GM19452 (cell line): ENCODE results near the gene FGF22.
"Not testable (repeated sequence)": the region's sequence is repeated elsewhere in the genome, so short reads cannot be mapped to it uniquely, and the experiment has no call there.

Experiments
- ATAC-seq: cut with Tn5 transposase; IDR thresholded peaks from one replicate; pipeline ENCODE4 v1.9.1; 2021; ENCODE audit not compliant: unreplicated experiment

FGF22 gene

DNA sequence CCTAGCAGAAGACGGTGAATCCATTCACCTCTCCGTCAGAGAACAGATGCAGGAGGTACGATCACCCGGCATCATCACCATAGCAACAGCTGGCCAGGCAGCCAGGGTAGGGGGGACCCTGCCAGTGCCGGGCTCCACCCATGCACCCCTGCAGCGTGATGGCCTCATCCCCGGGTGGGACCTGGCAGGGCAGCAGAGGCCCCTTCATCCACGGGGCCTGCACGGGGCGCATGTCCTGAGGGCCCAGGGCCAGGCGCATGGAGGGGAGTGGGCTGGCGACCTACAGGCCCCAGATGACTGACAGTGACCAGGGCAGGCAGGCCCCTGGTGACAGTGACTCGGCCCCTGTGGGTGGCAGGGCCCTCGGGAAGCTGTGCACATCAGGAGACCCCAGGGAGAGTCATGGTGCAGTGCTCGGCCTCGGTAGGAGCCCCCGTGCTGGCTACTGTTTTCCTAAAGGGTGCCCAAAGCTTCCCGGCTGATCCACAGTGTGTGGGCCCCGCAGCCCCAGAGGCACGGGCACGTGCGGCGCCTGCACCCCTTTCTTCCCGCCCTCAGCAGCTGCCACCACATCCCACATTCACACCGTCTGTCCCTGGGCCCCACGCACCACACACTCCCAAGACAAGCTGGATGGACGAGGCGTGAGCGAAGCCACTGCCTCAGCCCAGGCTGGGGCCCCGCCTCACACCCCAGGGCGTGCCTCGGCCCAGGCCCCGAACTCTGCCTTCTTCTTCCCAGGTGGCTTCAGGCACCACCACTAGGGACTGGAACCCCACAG is 18.6 kb downstream of the FGF22 start:
- ATAC-seq: no peak

DNA sequence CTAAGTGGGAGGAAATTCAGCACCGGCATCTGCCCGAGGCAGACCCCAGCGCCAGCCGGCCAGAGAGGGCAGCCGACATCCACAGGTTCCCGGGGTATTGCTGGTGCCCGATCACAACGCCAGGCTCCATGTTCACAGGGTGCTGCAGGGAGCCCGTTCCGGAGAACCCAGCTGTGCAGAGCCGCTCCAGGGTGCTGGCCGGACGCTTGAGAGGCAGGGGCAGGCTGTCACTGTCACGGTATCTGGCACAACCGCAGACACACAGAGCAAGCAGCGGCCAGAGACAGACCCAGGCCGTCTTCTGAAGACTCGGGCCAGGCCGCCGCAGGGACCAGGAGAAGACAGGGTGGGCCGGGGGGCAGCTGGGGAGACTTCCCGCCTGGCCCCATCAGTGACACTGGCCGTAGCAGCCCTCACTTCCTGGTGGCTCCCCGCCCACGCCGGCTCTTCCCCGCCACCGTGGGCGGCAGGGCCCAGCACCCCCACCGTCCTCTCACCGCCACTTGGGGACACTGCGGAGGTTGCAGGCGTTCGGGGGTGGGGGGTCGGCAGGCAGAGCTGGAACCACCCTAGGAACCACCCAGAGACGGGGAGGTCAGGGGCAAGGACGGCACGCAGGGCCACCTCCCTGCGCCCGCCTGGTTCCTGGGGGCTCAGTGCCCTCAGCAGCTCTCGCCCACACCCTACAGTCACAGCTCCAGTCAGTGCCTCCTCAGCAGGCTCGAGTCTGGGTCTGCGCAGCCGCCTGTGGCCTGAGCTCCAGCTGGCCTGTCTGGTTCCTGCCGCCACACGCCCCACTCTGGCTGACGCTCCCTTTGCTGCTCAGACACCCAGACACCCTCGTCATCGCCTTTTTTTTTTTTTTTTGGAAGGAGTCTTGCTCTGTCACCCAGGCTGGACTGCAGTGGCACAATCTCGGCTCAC is 19.5 kb downstream of the FGF22 start:
- no peak for ATAC-seq

DNA sequence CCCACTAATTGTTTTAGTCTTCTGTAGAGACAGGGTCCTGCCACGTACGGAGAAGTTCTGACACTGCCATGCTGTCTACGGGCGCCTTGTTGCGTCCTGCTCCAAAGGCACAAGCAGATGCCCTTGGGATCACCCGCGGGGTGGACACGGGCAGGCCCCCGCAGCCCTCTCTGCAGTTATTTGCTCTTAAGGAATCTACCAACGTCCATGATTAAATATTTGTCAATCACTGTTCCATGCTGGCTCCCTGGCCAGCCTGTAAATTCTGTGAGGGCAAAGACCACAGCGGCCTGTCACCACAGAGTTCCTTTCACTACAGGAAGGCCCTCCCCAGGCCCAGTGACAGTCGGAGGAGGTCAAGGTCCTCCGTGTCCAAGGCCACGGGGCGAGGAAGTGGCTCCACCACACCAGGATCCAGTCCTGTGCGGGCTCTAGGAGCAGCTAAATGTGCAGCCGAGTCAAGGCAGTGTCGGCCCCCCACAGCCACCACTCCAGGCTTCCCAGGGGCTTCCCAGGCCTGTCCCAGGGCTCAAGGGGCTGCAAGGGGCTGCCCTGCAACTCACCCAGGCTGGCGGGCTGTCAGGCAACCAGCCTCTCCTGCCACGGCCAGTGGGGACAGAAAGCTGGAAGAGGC is 21.2 kb downstream of the FGF22 start:
- ATAC-seq: no peak

DNA sequence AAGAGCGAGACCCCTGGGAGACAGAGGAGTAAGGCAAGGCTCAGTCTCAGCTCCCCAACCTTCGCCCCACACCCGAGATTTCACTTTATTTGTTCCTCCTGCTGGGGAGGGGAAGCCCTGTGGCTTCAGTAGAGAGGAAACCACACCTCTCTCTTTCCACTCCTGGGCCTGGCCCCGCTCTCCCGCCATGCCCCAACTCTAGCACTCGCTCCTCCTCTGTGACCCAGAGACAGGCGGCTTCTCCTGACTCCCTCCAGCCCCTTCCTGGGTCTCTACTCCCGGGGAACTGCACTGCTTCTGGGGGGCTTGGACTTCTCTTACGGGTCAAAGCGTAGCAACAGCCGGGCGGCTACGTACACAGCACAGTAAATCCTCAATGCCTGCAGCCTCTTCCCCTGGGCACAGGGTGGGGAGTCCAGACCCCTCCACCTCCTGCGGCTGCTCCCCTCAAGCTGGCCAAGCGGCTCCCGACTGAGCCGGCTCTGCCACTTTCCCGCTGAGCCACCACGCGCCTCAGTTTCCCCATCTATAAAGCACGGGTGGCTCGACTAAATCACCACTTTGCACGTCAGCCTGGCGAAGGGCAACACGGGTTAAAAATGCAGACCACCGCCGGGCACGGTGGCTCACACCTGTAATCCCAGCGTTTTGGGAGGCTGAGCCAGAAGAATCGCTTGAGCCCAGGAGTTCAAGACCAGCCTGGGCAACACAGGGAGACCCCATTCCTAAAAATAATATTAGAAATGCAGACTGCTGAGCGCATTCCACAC is 21.9 kb downstream of the FGF22 start:
- no peak for ATAC-seq

GRCh38 chr19:662207-662961 is 22.7 kb downstream of the FGF22 start:
- no peak for ATAC-seq

DNA sequence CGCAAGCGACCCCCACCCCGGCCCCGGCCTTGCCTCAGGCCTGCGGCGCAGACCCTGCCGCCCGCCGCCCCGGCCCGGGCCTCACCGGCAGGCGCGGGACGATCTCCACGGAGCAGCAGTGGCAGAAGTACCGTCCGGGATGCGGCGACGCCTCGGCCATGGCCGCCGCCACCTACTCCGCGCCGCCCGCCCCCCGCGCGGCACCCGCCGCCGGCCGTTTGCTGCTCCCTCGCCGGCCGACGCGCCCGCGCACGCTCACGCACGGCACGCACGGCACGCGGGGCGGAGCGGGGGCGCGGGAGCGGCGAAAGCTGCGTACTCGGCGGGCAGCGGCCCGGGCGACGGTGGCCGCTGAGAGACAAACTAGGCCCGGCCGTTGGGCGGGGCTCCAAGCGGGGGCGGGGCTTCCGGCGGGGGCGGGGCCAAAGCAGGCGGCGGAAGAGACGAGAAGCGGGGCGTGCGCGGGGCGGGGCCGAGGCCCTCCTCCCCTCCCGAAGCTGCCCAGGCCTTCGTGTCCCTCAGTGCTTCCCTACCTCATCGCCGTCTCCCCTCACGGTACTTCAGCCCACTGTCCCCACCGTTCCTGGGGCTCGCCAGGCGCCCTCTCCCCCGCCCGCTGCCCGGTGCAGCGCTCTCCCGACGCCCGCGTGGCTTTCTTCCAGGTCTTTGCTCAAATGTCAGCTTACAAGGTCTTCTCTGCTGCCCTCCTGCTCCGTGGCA is 23.4 kb downstream of the FGF22 start, which contains the start of gene RNF126:
Gene RNF126, minus strand, starts transcription at position 253 of the 720 bp plus-strand sequence. Its CDS starts 93 bp downstream, at position 160.
- no peak for ATAC-seq

- no peak for ATAC-seq
Observed at GRCh38 chr19:663682-664117, 24.0 kb downstream of the FGF22 start.

- no peak for ATAC-seq
Observed at GRCh38 chr19:664913-665443, 25.3 kb downstream of the FGF22 start.

DNA sequence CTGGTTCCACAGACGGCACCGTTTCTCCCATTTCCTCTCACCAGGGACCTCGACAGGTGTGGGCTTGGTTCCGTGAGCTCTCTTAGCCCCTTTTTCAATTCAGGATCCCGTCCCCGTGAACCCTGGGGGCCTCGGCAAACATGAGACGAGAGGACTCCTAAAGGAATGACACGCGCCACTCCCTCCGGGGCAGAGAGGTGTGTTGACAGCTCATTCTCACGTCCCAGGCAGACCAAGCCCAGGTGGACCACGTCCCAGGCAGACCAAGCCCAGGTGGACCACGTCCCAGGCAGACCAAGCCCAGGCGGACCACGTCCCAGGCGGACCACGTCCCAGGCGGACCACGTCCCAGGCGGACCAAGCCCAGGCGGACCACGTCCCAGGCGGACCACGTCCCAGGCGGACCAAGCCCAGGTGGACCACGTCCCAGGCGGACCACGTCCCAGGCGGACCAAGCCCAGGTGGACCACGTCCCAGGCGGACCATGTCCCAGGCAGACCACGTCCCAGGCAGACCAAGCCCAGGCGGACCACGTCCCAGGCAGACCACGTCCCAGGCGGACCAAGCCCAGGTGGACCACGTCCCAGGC is 27.4 kb downstream of the FGF22 start:
- not testable (repeated sequence) for ATAC-seq

- not testable (repeated sequence) for ATAC-seq
Observed at GRCh38 chr19:668675-669434, 29.2 kb downstream of the FGF22 start.

DNA sequence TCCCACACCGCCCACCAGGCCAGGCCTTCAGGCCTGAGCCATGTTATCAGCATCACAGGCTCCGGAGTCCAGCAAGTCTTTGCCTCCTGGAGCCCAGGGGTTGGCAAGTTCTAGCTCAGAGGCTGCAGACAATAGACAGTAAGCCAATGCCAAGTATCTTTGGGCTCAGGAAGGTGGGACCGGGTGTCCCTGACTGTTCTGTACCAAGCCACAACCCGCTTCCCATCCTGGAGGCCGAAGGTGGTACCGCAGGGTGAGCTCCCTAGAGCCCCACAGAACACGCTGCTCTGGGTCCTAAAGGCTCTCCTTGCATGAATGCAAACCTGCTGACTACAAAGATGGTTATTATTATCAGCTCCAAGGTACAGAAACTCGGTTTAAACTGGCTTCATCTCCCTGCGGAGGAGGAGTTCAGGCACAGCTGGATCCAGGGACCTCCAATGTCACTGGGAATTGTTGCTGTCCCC is 31.0 kb downstream of the FGF22 start:
- ATAC-seq: no peak

- no peak for ATAC-seq
Observed at GRCh38 chr19:674282-675151, 34.8 kb downstream of the FGF22 start.

DNA sequence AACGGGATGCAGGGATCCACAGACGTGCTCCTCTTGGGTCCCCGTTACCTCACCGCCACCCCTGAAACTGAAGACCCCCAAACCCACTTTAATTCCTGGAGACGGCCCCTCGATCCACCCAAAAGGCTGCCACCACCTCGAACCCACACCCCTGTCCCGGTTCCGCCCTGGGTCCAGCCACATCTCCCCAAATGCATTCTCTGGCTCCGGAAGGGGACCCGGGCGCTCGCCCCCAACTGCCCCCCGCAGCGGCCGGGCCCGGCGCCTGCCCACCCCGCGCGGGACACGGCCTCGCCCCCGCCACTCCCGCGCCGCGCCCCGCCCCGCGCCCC is 36.3 kb downstream of the FGF22 start:
- no peak for ATAC-seq

DNA sequence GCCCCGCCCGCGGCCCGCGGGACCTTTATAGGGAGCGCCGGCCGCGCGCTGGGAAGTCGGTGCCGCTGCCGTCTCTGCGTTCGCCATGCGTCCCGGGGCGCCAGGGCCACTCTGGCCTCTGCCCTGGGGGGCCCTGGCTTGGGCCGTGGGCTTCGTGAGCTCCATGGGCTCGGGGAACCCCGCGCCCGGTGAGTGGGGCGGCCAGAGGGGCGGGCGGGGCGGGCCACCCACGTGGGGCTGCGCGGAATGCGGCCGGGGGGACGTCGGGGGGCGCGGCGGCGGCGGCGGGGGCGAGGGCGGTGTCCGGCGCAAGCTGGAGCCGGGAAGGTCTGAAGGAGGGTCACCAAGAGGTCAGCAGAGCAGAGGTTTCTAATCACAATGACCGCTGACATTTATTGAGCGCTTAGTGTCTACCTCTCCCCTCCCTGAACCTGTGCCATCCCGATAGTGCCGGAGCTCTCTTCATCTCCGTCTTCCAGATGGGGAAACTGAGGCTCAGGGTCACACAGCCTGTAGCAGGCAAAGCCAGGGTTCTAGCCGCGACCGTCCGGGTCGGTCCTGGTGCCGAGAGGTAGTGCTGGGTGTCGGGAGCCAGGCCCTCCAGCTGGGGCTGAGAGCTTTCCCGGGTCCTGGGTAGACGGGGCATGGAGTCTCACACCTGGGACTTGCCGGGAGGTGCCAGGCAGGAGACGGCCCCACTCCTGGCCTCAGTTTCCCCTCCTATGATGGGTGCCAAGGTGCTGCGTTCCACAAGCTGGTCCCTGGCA is 36.8 kb downstream of the FGF22 start, which contains the start of gene FSTL3:
Gene FSTL3, plus strand, starts transcription at position 54 of the 767 bp plus-strand sequence. Its CDS starts 32 bp downstream, at position 86.
- no peak for ATAC-seq

- ATAC-seq: no peak
Observed at GRCh38 chr19:677201-677600, 37.5 kb downstream of the FGF22 start.
